Measurements from ENCODE around the gene CTNNB1. TPM values are rescaled to one million over a fixed set of nuclear protein-coding genes. Genes with fewer than 3 reads are reported as not detected.

CTNNB1 gene
- total and polyA plus RNA-seq, 2 of the 13 experiments (the other 11 are each of a cell fraction or from before 2014, with no cell fraction given): 398 to 489 TPM

GRCh38 chr3:41277790-41278465 lies 78.6 kb downstream of the CTNNB1 start (continued):
- TF ChIP-seq ZGPAT (CRISPR knock-in tag; IDR thresholded peaks at IDR 0.05) (peak; percentile 58), SMAD3 (CRISPR knock-in tag; IDR thresholded peaks at IDR 0.05) (no peak), ZNF766 (CRISPR knock-in tag; IDR thresholded peaks at IDR 0.05; ENCODE audit: borderline replicate concordance) (0 out of 2 replicates have a peak, but pooled peaks have one; percentile 60), SRY (CRISPR knock-in tag; IDR thresholded peaks at IDR 0.05) (no peak), FOXP1 (IDR thresholded peaks at IDR 0.05) (no peak), FOXP1 (CRISPR knock-in tag; IDR thresholded peaks at IDR 0.05) (peak; percentile 59; the same call in 1 of the 2 replicates), PHF8 (CRISPR knock-in tag; IDR thresholded peaks at IDR 0.05) (0 out of 2 replicates have a peak, but pooled peaks have one; percentile 35), CEBPG (CRISPR knock-in tag; IDR thresholded peaks at IDR 0.05) (no peak), ZNF598 (CRISPR knock-in tag; IDR thresholded peaks at IDR 0.05; ENCODE audit: borderline replicate concordance) (no peak), BATF2 (CRISPR knock-in tag; IDR thresholded peaks at IDR 0.05) (0 out of 2 replicates have a peak, but pooled peaks have one; percentile 32), HOXA5 (CRISPR knock-in tag; IDR thresholded peaks at IDR 0.05) (no peak), ZBTB49 (CRISPR knock-in tag; IDR thresholded peaks at IDR 0.05; ENCODE audit: borderline replicate concordance) (no peak), MIER2 (CRISPR knock-in tag; IDR thresholded peaks at IDR 0.05) (no peak), ZNF207 (IDR thresholded peaks at IDR 0.05; ENCODE audit: borderline replicate concordance) (no peak), CEBPZ (IDR thresholded peaks at IDR 0.05; ENCODE audit: low read length) (no peak), ZNF251 (CRISPR knock-in tag; IDR thresholded peaks at IDR 0.05) (no peak), ATAD3A (CRISPR knock-in tag; IDR thresholded peaks at IDR 0.05) (no peak), HMG20B (CRISPR knock-in tag; conservative IDR thresholded peaks at IDR 0.05) (no peak), ZNF883 (CRISPR knock-in tag; IDR thresholded peaks at IDR 0.05; ENCODE audit: not compliant biosample characterization) (no peak), FOXO4 (CRISPR knock-in tag; conservative IDR thresholded peaks at IDR 0.05) (no peak), ZNF44 (CRISPR knock-in tag; IDR thresholded peaks at IDR 0.05) (no peak), SOX6 (IDR thresholded peaks at IDR 0.05) (no peak), SOX6 (CRISPR knock-in tag; IDR thresholded peaks at IDR 0.05) (no peak)

All from HepG2 (cell line).